IPS DF 4.7 (cell line): ENCODE results near the gene ITIH6.
"Not testable (repeated sequence)": the region's sequence is repeated elsewhere in the genome, so short reads cannot be mapped to it uniquely, and the experiment has no call there.

Experiments used
- DNase-seq: peaks from one replicate; pipeline ENCODE4 v3.0.0-alpha.2; 2013; ENCODE audit warnings: low spot score; ENCODE audit errors: extremely low read depth

ITIH6 gene

DNA sequence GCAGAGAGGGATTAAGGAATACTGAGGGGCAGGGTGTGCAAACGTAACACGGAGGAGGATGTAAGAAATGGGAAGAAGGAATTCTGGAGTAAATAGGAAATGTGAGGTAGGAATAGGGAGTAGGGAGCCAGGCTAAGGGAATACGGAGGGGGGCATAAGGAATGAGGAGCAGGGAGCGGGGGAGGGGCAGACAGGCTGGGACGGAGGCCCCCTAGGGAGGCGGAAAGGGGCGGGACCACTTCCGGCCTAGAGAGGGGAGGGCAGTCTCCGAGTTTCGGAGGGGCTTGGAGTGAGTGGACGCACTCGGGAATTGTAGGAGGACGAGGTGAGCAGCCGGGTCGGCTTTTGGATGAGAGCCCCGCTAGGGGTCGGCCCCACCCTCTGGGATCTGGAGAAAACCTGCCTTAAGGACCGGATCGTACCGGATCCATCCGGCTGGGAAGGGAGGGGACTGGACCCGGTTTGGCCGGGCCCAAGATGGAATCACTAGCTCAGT, 10.1 kb upstream of the ITIH6 start:
- DNase-seq, result no peak

DNA sequence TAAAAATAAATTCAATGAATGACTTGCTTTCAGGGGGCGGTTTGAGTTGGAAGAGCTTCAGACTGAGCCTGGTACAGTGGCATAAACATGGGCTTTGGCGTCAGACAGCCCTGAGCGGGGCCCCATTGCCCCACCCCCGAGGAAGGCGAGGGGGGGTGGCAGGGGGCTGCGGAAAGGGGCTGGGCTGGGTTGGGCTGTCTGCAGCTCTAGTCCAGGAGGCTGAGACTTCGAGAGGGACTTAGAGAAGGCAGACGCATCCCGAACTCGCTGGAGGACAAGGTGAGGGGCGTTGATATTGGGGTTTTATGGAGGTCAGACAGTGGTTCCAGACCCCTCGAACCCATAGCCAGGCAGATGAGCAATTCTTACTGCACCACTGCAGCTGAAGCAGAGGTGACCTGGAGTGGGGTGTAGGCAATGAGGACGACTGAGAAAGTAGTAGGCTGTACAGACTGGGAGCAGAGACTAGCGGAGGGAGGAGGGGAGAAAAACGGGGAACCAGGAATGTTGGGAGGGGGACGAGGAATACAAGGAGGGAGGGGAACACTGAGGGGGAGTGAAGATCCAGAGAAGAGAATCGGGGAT, 9.6 kb upstream of the ITIH6 start, which contains the start of gene MAGED2:
TSS of gene MAGED2 (plus strand) at position 222 of the 585 bp plus-strand sequence. CDS start 1,587 bp downstream, outside the sequence.
- DNase-seq, result no peak

DNA sequence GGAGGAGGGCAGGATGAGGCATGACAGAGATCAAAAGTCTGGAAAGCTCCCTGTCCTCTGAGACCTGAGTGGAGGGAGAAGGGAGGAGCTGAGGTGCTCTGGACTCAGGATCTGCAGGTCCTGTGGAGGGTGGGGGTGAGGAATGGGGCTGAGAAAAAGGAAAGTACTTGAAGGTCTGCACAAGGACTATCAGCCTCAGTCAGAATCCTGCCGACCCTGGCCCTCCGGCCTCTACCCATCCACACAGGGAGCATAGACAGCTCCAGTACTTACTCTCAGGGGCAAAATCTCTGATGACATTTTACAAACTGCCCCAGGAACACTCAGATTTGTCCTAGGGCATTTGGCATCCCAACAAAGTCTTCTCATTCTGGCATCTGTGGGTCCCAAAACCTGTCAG, 991 bp upstream of the ITIH6 start:
- no peak for DNase-seq

DNA sequence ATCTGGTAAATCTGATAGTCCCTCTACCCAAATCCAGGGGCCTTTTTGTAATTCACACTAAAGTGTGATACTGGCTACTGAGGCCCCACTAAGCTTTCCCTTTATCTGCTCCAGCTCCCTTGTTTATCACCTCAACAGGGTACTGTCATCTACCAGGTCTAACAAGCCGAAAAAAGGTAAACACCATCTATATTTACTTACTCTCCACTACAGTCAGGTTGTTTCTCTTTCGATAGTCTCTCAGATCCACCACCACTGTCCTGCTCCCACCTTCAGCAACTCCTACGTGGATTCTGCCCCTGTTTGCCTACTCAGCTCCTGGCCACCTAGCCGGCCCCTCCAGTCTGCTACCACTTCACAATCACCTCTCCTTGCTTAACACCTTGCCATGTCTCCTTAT, 3.3 kb downstream of the ITIH6 start:
- DNase-seq, result no peak

DNA sequence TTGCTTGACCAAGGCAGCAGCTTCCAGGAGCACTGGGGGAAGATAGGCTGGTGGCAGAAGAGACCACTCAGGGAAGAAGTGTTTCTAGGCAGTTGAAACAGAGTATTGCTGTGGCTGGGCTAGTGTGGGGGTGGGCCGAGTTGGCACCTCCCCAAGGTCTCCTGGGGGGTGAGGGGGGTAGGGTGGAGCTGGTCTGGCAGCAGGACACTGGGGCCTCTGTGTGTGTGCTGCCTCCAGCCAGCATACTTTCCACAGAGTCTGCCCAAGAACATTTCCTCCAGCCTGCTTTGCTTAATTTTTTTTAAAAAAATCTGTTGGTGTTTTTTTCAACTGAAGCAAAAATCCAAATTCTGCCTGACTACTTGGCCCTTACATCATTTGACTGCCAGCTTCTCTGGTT, 4.0 kb downstream of the ITIH6 start:
- no peak for DNase-seq

DNA sequence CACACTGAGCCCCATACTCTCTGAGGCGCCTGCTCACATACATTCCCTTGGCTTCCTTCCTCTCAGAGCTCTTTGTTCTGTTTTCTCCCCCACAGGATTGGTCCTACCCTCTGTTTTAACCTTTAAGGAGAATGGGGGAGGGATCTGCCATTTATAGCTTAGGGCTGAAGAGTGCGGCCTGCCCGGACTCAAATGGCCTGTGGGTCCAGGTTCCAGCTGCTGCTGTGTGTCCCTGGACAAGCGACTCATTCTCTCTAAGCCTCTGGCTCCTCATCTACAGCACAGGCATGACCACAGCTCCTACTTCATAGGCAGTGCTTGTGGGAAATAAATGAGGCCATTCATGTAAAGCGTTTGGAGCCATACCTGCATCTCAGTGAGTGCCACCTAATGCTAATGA, 8.7 kb downstream of the ITIH6 start:
- DNase-seq, result not testable (repeated sequence)

DNA sequence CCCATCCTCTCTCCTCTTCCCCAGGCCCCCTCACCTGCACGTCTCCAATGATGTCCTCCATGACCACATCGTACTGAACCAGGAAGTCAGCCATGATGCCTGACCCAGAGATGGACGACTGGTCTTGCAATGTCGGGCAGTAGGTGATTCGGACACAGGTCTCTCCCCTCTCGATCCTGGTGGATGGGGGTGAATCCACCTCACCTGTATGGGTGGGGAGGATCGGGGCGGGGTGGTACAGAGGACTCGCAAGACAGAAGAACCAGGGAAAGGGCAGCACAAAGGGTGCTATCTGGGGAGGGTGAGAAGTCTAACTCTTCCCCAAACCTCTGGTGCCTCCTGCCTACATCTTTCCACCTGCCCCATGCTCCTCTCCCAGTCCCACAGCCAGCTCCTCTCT, 9.6 kb downstream of the ITIH6 start:
- DNase-seq, result no peak

DNA sequence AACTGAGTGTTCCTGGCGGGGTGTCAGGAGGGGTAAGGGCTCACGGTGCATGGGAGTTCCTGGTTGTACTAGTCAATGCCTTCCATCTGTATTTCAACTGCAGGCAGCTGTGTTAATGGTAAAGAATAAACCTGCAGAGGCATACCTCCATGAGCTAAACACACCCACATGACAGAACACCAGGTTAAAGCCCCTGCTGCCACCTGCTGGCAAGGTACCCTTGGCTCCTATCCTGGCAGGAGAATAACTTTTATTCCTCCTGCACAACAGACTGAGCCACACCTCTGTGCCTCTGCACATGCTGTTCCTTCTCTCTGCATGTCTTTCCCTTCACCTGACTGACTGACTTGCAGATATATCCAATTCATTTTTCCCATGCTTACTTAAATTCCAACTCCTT, 11.1 kb downstream of the ITIH6 start:
- no peak for DNase-seq

DNA sequence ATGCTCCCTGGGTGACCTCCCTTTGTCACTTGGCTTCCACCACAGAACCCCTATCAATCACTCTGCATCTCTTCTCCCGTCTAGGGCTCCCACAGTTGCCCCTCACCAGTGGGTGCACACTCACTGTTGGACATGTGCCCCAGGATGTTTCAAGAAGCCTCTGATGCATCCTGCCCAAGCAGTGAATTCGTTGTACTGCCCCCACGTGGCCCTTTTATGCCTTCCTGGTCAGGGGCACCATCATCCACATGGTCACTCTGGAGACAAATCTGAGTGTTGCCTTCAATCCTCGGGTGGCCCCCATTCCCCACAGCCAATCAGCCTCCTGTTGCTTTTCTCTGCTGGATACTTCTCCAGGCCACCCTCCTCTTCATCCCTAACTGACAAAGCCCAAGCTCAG, 12.2 kb downstream of the ITIH6 start:
- DNase-seq, result no peak

DNA sequence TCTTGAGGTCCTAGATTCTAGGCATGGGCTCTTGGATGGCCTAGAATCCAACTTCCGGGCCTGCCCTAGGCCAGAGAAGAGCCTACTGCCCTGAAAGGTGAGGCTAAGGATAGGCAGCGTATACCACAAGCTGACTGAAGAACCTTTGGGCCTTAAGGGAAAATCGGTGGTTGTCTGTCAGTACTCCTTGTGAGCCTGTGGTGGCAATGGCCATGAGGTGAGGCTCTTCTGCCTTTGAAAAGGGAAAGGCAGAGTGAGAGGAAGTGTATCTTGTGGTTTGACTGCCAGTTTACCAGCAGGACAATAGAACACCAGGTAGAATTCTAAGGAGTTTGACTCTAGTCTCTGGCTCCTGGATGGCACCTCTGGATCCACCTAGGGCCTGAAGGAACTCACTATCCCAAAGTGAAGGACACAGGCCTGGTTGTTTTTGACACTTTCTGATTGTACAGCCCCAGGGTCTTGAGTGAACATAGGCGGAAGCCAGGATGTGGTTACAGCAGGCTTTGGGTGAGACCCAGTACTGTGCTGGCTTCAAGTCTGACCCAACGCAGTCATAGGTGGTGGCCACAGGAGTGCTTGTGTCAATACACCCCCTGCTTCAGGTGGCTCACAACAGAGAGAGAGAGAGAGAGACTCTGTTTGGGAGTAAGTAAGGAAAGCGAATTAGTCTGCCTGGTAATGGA, 20.9 kb downstream of the ITIH6 start:
- no peak for DNase-seq

DNA sequence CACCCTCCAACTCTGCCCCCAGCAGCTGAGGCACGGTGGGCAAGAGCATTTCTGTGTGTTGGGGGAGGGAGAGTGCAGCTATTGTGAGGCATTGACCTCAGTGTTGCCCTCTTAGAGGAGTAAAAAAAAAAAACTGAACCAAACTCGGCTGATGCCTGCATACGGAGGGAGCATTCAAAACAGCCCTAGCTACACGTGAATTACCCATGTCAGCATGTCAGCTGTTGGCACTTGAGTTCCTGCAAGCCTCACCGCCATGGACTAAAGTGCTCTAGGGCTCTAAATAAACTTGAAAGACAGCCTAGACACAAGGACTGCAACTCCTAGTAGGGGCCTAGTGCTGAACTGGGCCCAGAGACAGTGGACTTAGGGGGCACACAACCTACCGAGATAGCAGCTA, 22.0 kb downstream of the ITIH6 start:
- DNase-seq, result no peak

DNA sequence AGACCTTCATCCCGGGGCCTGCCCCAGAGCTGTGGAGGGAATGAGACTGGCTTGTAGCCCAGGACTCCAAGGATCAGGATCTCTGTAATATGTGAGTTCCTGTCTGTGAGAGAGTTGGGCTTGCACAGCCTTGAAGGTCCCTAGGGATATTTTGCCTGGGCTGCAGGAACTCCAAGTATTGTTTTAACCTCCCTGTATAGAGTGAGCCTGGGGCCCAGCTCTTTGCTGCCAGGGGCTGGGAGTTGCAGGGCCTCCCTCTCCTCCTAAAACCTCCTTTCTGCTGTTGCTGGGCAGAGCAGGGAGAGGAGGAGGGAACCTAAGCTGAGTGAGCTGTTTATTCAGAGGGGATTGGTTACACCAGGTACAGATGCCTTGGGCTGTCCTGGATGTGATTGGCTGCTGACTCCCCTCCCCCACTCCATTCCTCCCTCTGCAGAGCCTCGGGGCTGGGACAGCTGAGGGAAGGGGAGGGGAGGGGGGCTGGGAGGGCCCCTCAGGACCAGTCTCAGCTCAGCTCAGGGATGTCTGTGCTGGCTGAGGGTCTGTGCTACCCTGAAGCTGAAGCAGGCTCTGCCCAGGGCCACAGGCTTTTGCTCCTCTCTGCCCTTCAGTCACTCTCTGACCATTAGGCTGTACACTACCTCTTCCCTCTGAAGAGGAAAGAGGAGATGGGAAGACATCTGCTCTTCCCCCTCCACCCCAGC, 23.5 kb downstream of the ITIH6 start:
- not testable (repeated sequence) for DNase-seq

DNA sequence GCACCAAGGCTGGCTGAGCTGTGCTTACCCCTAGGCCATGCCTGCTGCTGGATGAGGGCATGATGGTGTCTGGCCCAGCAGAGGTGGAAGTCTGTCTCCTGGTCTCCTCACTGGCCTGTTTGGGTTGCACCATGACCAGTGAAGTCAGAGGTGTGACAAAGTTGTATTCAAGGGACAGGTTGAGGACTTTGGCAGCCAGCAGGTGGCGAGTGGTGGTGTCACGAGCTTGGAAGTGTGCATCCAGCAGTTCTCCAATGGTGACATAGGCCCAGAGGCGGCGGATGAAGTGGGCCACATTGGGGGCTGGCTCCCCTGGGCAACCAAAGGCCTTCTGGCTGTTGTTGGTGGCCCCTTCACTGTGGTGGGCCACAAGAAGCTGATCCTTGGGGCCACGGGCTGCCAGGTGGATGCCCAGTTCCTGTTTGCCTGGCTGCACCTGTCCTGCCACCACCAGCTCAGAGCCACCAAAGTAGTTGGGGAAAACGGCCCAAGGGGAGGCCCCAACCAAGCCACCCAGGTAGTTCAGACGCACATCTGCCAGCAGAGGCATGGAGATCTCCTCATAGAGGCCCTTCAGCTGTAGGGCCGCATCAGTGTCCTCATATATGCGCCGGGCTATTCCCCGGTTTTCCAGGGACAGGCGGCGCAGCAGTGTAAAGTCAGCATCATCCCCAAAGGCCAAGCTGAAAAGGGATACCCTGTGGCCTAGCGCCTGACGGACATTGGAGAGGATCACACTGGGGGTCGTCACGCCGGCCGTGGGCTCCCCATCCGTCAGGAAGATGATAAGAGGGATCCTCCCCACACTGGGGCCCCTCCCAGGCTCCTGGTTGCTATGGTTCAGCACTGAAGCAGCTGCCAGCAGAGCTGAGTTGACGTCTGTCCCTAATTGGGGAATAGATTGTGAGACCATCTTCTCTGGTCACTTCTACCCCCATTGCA, 39.7 kb downstream of the ITIH6 start:
- DNase-seq, result no peak

DNA sequence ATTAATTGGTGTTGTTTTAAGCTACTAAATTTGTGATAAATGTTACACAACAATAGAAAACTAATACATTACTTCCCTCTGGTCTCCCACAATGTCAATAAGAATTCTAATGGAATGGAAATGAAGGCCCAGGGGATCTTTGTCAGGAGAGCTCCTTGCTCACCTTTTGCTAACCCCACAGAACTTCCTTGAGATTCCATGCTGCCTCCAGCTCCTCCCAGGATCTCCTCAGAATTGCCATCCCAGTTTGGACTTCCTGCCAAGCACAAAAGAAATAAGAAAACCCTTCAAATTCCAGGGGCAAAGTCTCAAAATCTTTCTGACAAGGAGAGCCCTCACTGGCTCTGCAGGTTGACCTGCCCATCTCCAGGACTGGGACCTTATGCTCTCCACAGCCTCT, 43.2 kb downstream of the ITIH6 start:
- no peak for DNase-seq

DNA sequence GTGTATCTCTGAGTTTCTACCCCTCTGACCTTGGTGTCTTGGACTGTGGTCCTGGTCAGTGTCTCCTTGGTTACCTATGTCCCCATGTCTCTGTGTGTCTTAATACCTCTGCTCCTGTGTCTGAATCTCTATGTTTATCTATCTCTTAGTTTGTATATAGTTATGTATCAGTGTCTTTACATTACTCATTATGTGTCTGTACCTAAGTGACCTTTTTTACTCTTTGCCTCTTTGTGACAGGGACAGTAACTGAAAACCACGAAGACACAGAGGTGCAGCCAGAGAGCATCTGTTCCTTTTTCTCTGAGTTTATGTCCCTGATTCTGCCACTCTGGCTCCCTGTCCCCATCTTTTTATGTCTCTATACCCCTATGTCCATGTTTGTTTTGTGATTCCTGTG, 49.4 kb downstream of the ITIH6 start:
- DNase-seq, result no peak

DNA sequence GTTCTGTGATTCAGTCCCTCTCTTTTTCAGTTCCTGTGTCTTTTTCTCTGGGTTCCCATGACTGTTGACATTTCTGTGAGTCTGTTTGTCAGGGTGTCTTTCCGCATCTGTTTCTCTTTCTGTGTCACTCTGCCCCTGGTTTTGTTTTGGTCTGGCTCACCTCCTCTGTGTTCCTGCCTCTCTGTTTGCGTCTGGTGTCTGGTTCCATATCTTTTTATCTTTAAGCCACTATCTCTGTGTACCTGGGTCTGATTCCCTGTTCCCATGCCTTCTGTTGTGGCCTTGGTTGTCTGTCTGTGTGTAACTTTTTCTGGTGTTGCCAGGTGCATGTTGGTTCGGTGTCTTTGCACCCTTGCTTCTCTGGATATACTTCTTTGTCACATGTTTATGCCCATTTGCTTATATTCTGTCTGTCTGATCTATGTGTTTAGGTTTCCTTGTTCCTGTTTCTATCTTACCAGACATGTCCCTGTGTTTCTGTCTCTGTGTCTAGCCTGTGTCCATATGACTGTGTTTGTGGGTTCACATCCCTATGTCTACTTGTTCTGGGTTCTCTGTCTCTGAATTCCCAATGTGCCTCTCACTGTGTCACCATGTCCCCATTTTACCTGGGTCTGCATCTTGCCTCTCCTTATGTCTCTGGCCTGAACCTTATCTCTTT, 50.2 kb downstream of the ITIH6 start:
- no peak for DNase-seq

DNA sequence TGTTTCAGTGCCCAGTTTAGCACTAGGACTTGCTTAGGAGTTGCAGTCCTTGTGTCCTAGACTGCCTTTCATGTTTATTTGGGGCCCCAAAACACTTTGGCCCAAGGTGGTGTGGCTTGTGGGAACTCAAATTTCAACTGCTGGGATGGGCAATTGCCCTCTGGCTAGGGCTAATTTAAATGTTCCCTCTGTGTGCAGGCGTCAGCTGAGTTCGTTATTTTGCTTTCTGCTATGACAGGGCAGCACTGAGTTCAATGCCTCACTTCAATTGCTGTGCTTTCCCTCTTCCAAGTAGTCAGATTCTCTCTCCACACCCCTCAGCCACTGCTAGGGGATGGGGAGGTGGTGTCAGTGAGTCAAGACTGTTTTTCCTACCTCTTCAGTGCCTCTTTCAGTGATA, 51.1 kb downstream of the ITIH6 start:
- DNase-seq, result no peak

DNA sequence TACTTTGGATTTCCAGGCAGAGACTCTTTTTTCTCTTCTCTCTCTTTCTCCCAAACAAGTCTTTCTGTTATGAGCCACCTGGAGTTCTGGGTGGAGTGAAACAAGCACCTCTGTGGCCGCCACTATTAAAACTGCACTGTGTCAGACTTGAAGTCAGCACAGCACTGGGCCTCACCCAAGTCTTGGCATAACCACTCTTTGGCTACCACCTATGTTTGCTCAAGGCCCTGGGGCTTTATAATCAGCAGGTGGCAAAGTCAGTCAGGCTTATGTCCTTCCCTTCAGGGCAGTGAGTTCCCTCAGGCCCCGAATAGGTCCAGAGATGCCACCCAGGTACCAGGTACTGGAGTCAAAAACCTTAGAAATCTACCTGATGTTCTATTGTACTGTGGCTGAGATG, 52.4 kb downstream of the ITIH6 start:
- no peak for DNase-seq

DNA sequence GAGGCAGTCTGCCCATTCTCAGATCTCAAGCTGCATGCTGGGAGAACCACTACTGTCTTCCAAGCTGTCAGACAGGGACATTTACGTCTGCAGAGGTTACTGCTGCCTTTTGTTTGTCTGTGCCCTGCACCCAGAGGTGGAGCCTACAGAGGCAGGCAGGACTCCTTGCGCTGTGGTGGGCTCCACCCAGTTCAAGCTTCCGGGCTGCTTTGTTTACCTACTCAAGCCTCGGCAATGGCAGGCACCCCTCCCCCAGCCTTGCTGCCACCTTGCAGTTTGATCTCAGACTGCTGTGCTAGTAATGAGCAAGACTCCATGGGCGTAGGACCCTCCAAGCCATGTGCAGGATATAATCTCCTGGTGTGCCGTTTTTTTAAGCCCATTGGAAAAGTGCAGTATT, 59.5 kb downstream of the ITIH6 start:
- not testable (repeated sequence) for DNase-seq

DNA sequence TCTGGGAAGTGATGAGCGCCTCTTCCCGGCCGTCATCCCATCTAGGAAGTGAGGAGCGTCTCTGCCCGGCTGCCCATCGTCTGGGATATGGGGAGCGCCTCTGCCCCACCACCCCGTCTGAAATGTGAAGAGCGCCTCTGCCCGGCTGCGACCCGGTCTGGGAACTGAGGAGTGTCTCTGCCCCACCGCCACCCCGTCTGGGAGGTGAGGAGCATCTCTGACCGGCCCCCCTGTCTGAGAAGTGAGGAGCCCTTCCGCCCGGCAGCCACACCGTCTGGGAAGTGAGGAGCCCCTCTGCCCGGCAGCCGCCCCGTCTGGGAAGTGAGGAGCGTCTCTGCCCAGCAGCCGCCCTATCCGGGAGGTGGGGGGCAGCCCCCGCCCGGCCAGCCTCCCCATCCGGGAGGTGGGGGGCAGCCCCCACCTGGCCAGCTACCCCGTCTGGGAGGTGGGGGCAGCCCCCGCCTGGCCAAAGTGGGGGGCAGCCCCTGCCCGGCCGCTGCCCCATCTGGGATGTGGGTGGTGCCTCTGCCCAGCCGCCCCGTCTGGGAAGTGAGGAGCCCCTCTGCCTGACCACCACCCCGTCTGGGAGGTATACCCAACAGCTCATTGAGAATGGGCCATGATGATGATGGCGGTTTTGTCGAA, 61.6 kb downstream of the ITIH6 start:
- not testable (repeated sequence) for DNase-seq
